Measurements from ENCODE around the gene MARK3.
"Not testable (repeated sequence)": the region's sequence is repeated elsewhere in the genome, so short reads cannot be mapped to it uniquely, and the experiment has no call there.

MARK3 gene

GRCh38 chr14:103495854-103496253, 110.6 kb downstream of the MARK3 start:
- DNase-seq = no peak

GRCh38 chr14:103496776-103497175, 111.6 kb downstream of the MARK3 start:
- no peak for DNase-seq

- no peak for DNase-seq
Measured at GRCh38 chr14:103499709-103500108, 114.5 kb downstream of the MARK3 start.

GRCh38 chr14:103500148-103500990, 115.2 kb downstream of the MARK3 start:
- peak; percentile 72 for DNase-seq

- no peak for DNase-seq
Measured at GRCh38 chr14:103501041-103501870, 116.0 kb downstream of the MARK3 start.

GRCh38 chr14:103501921-103502669, 116.9 kb downstream of the MARK3 start:
- DNase-seq = no peak

GRCh38 chr14:103502877-103503276, 117.7 kb downstream of the MARK3 start:
- DNase-seq = no peak

GRCh38 chr14:103503296-103503695, 118.1 kb downstream of the MARK3 start:
- no peak for DNase-seq

- DNase-seq = no peak
Measured at GRCh38 chr14:103504991-103505565, 119.9 kb downstream of the MARK3 start.

GRCh38 chr14:103507751-103508150, 122.5 kb downstream of the MARK3 start:
- DNase-seq = no peak

- no peak for DNase-seq
Measured at GRCh38 chr14:103508521-103509329, 123.5 kb downstream of the MARK3 start.

GRCh38 chr14:103509864-103510723, 124.9 kb downstream of the MARK3 start:
- no peak for DNase-seq

- no peak for DNase-seq
Measured at GRCh38 chr14:103510724-103511693, 125.8 kb downstream of the MARK3 start.

GRCh38 chr14:103512180-103512579, 127.0 kb downstream of the MARK3 start:
- not testable (repeated sequence) for DNase-seq

- peak; percentile 18 for DNase-seq
Measured at GRCh38 chr14:103512701-103513611, 127.7 kb downstream of the MARK3 start.

GRCh38 chr14:103514596-103515421, 129.6 kb downstream of the MARK3 start:
- DNase-seq = no peak

GRCh38 chr14:103516426-103517173, 131.4 kb downstream of the MARK3 start:
- DNase-seq = no peak
